ENCODE measurements around the gene RFTN1. TPM values are rescaled to one million over a fixed set of nuclear protein-coding genes. Genes with fewer than 3 reads are reported as not detected.
"Not testable (repeated sequence)": the region's sequence is repeated elsewhere in the genome, so short reads cannot be mapped to it uniquely, and the experiment has no call there.

The RFTN1 gene
- total RNA-seq, 1 donor from 2014 or later: 54.9 TPM

DNA sequence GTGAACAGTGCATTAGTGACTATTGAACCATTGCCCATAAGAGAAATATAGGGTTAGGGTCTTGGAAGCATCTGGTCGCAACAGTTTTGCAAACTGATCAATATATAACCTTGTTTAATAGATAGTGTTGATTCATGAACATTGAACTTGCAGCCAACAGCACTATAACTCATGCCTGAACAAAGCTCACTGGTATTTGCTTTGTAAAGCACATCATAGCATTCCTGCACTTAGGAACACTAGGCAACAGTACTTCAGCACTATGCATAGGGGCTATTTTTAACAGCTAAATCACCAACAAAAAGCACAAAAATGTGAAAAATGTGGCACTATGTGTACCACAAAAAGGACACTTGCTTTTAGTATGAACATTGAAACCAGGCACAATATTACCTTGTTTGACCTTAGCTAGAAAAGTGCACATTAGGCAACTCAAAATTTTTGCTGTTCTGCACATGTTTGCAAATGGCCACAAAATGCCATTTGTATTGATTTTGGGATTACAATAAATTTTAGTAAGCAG lies 180.5 kb downstream of the RFTN1 start:
- DNase-seq (ENCODE audit: low spot score): no peak

DNA sequence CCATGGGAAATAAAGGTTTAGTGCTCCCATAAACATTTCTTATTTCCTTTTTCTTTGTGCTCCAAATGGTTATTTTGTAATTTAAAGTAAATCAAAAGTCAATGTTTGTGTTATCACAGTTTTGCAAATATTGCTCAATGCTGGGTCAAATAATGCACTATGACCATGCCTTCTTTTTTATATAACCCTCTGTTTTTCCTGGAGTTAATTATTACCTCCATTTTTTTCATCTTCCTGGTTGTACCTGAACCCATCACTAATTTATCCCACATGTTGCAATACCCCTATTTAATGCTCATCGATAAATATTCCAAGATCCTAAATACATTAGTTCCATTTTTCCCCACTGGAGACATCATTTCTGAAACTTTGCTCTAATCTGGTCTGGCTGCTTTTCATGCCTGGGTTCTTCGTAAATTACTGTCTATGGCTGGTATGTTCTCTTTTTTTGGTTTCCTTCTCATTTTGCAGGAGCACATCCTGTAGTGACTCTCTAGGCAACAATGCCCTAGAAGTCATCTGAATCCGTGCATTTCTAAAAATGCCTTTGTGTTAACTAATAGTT lies 182.1 kb downstream of the RFTN1 start:
- no peak for DNase-seq (ENCODE audit: low spot score)

DNA sequence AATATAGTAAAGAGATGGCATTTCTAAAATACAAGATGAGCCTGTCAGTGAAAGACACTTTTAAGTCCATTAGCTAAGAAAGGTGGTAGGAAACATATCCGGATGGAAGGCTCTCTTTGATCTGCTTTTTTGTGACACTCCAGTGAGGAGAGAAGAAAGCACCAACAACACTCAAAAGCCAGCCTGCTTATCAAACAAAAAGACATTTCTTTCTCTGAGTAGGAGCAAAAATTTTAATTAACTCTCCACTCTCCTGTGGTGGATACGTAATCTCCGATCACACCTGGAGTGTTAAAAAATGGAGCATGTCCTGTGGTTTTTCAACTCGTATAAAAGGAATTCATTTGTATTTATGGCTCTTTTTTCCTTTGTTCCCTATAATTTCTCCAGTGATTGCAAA lies 183.1 kb downstream of the RFTN1 start:
- no peak for DNase-seq (ENCODE audit: low spot score)

DNA sequence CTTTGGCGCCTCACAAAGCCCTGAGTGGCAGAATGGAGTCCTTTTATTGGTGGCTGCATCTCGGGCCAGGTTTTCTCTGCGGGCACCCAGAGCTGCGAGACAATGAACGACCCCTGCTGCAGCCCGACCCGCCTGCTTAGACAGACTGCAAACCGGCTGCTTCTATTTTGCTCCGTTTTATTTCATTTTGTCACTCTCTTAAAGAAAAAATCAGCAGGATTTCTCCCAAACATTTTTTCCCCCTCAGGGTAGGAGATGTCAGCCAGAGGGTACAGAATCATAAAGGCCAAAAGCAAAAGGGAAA lies 183.7 kb downstream of the RFTN1 start:
- no peak for DNase-seq (ENCODE audit: low spot score)

DNA sequence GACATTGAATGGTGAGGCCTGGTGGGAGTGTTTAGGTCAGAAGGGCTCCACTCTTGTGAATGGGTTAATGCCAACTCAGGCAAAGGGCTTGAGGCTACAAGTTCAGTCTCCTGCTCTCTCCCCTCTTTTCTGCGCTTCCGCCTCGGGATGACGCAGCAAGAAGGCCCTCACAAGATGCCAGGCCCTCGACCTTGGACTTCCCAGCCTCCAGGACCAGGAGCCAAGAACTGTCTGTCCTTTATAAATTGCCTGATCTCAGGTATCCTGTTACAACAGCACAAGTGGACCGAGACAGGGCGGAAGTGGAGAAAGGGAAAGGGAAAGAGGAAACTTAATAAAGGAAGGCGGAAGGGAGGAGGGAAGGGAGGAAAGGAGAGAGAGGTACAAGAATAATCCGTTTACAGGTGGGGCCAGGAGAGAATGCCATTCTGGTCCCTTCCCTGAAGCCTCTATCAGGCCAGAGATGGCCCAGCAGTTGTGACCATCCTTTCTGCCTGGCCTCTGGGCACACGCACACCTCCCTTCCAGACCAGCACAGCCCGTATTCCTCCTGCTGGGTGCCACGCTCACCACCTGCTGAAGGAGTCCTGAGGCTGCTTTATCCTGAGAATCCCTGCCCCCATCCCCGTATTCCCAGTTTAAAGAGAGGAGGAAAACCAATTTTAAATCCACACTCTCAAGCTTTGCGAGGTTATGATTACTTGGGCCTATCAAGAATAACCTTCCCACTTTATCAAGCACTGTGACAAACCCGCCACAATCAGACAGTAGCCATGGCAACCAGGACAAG lies 184.3 kb downstream of the RFTN1 start:
- no peak for DNase-seq (ENCODE audit: low spot score)

DNA sequence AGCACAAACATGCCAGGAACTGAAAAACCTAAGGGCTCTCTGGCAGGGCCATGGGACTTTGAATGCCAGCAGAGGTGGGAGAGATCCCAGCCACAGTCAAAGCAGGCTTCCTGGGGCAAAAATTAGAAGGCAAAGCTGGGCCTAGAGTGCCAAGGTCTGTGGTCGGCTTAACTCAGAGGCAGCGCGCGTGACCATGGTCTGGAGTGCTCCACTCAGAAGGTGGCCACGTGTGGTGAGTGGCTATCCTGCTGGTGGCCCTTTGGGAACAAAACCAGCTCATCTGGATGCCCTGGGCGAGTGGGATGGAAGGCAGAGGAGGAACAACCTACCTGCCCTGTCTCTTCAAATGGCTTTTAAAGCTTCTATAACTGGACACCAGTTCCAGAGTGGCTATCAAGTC lies 185.4 kb downstream of the RFTN1 start:
- no peak for DNase-seq (ENCODE audit: low spot score)

DNA sequence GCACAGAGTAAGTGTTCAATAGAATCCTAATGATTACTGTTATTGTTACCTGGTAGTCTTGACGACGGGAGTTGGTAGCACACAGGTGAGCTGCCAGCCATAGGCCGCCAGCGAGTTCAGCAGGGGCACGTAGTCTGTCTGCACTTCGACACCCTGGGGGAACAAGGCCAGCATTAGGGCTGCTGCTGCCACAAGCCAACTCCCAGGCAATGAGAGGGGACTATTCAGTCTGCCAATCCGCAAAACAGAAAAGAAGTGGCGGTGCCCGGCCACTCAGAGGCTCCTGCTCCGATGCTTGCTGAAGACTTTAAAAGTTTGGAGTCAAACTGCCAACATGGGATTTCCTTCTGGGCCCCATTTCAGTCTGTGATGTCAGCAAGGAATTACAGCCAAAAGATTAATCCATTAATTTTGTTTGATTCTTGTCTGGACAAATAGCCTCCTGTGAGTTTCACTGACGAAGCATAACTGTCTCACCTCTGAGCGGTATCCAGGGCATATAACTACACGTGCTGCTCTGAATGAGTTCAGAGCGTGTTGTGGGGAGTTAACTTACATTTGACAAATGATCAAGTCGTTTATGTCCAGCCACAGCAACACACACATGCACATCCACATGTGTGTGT lies 186.7 kb downstream of the RFTN1 start:
- DNase-seq (ENCODE audit: low spot score): no peak

DNA sequence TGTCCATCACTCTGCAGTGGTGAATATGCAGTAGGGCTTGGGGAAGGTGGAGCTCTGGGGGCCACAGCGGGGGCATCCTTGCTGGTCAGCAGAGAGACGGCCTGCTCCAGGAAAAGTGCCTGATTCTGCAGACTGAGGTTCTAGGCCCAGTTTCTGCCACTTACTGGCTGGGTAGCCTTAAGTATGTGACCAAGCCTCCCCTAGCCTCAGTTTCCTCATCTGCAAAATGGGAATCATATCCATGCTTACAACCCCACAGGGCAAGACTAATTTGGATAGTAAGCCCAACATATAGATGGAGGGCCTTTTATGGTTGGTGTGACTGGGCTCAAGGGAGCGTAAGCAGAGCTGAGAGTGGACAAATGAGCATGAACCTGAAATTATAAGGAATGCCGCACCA lies 187.6 kb downstream of the RFTN1 start:
- no peak for DNase-seq (ENCODE audit: low spot score)

DNA sequence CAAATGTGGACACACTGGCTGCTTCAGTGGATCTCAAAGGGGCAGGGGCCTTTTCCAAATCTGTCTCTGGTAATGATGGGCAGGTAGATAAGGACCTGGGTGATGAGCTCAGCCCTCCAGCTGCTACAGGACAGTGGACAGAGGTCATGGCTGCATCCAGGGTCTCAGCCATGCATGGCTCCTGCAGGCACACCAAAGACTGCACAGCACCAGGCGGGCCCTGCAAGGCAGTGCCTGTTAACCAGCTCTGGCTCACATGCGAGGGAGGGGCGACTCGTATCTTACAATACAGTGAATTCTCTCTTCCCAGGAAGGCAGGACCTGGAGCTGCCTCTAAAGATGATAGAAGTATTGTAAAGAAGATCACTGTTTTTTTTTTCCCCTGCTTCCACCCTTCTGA lies 189.8 kb downstream of the RFTN1 start:
- DNase-seq (ENCODE audit: low spot score): no peak

DNA sequence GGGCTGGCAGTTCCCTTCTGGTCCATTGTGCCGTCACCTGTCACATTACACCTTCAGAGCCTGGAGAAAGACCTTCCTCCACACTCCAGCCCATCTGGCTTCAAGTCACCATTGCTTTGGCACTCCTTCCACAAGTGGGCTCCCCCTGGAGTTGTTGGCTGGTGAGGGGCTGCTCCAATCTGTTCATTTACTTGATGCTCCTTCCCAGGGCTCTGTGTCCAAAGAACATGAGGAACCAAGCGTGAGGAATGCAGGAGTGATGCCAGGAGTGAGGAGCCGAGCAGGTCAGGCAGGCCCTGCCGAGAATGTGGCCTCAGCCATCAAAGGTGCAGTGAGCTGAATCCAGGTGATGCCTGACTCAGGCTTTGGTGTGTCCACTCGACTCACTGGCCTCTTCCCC lies 191.3 kb downstream of the RFTN1 start:
- DNase-seq (ENCODE audit: low spot score): no peak

DNA sequence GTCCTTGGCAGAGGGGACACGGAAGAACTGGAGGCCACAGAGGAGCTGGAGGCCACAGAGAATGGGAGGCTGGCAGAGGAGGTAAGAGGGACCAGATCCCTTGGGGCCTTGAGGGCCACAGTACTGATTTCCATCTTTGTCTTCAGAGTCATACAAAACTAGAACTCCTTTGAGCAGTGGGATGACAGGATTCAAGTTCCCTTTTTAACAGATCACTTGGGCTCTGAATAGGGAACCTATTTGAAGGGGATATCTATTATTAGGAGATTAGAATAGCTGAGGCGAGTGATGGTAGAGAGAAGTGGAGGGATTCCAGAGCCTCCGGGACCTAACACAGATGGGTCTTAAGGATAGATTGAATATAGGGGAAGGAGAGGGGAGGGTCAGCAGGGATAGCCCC lies 192.8 kb downstream of the RFTN1 start:
- no peak for DNase-seq (ENCODE audit: low spot score)

DNA sequence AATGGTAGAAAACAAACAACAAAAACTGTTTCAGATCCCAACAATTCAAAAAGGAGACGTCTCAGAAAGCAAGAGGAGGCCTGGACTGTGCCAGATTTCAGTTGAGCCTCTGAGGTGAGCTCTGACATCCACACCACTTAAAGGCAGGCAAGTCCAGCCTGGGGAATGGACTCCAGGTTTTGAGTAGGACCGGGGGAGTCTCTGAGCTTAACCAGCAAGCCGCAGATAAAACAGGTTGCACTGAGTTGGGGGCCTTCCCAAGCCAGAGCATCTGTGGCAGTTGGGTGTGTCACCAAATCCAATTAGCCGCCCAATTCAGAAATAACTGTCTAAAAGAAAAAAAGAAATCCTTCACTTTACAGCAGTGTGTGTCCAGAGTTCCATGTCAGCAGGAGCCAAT lies 193.8 kb downstream of the RFTN1 start:
- DNase-seq (ENCODE audit: low spot score): no peak

DNA sequence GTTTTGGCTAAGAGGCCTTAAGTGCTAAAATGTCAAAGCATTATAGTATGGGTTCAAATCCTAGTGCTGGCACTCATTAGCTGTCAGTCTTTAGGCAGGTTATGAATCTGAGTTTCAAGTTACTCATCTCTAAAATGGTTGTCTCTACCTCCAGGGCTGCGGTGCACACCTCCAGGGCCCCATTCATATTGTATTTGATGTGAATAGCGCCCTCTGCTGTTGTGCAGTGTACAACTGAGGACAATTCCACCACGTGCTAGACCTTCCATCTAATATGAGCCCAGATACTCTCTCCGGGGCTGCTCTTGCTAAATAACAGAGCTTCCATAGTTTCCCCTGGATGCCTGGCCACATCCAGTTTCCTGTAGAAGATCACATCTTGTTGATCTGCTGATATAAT lies 194.2 kb downstream of the RFTN1 start:
- no peak for DNase-seq (ENCODE audit: low spot score)

DNA sequence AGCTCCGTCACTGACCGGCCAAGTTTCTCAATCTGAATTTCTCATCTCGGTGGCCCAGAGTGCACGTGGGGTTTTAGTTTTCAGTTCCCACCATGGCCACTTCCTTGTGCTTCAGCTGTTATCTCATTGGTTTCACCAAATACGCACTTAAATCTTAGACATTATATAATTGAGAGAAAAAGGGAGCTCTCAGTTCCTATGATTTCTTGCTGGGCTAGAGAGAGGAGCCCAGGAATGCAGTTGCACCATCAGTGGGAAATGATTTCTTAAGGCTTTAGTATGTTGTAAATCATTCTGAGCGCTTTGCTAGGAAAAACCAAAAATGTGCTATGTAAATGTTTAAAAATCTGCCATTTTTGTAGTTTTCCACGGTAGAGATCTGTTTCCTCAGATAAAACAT lies 195.3 kb downstream of the RFTN1 start:
- no peak for DNase-seq (ENCODE audit: low spot score)

DNA sequence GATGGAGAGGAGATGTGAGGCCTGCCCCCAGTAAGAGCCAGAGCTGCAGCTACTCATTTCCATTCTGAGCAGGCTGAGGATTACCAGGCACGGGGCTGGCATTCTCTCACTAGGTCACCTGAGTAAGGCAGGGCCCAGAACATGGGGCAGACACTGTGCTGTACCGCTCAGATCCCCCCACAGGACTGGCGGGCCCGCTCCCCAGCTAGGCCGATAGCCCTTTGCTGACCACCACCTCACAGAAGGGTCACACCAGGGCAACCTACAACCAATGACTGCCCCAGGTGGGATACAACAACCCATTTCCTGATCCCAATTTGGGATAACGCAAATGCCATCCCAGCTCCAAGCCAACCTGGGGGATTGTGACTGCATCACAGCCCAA lies 195.9 kb downstream of the RFTN1 start:
- DNase-seq (ENCODE audit: low spot score): no peak

DNA sequence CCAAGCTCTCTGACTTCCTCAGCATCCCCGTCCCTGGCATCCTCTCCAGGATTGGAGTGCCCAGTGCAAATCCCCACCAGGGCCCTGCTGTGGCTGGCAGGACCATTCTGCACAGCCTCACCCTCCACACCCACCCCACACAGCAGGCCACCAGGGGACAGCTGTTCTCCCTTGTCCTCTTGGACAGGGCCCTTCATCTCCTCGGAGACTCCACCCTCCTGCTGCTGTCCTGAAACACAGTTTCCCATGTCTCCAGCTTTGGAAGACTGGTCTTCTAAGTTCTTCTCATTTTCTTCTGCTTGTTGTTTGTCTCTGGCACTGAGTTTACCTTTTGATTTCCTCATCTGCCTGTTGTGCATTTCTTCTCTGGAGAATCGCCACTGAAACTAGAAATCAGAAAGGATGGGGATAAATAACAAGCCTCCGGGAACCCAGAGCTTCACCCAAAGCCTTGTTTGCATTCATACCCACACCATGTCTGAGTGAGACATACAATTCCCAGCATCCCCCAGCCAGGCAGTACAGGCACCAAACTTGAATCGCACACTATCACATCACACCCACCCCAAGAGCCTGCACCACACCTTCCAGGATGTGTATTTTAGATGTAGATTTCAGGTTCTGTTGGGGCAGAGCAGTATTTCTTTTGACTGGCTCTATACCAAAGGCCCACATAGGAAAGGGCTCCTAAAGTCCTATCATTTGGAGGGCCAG lies 196.5 kb downstream of the RFTN1 start:
- no peak for DNase-seq (ENCODE audit: low spot score)

DNA sequence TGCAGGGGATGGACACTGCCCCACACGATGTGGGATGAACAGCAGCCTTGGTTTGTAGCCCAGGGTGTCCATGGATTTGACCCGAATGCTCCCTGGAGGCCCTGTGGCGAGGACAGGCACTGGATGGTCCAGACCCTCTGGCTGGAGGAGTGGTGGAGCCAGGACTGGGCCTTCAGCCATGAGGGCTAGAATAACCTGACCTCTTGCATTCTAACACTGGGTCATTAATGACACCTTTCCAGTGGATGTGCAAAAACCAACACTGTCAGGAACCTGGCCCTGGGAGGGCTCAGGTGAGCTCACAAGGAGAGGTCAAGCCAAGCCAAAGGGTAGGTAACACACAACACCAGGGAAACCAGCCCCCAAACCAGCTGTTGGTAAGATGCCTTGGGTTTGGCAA lies 197.1 kb downstream of the RFTN1 start:
- DNase-seq (ENCODE audit: low spot score): no peak

DNA sequence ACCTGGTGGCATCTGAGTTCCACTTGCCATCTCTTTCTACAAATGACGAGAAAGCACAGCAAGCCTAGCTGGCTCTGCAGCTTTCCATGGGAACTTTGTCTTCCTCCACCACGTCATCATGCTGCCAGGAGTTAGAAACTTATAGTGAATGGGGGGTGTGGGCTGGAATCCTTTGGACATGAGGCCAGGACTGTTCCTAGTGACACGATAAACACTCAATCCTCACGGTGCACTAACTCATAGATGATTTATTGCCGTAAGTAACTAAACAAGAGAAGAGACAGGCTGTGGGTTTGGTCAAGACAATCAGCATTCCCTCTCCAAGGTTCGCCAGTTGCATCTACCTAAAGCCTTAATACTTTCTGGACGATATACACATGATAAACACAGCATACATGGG lies 197.9 kb downstream of the RFTN1 start:
- no peak for DNase-seq (ENCODE audit: low spot score)

DNA sequence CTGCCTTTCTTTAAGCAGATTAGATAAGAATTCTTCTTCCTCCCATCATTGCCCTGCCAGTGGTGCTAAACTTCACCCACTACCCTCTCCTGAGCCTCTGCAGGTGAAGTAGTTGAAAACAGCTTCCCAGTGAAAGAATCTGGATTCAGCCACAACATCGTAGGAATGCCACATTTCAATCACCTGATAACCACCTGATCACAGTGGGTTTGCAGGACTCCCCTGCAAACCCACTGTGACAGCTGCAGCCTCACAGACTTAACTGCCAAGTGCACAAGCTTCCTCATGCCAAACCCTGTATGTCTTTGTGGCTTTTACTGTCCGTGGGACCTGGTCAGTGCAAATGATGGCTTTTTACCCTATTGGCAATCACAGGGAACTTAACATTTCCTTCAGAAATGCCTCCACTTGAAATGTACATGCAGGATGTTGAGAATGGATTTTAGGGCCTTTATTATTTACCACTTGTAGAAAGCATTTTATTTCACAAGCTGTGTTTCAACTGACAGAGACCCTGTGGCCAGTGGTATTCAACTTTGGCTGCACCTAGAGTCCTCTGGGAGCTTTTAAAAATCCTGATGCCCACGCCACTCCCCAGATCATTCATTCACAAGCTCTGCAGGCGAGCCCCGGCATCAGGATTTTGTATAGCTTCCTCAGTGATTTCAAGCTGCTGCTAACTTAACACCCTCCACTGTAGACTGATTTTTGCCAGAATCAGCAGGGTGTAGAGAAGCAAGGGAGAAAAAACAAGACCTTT lies 199.4 kb downstream of the RFTN1 start:
- no peak for DNase-seq (ENCODE audit: low spot score)

DNA sequence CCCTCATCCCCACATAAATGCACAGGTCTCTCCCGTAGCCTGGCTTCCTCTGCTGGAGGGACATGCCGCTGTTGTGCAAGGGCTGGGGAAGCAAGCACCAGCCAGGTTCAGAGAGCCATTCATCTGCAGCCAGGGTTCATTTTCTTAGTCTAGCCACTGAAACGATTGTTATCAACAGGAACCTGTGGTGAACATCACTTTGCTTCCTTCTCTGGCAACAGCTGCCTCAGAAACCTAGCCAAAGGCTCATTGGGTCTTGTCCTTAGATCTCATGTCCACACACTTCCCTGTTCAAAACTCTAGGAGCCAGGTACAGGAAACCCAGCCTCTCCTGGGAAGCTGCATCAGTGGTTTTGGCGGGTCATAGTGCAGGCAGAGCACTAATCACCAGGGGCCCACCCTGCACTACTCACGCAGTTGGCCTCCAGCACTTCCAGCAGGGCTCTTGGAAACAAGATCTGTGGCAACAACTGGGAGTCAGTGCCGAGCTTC lies 201.5 kb downstream of the RFTN1 start:
- DNase-seq (ENCODE audit: low spot score): no peak

DNA sequence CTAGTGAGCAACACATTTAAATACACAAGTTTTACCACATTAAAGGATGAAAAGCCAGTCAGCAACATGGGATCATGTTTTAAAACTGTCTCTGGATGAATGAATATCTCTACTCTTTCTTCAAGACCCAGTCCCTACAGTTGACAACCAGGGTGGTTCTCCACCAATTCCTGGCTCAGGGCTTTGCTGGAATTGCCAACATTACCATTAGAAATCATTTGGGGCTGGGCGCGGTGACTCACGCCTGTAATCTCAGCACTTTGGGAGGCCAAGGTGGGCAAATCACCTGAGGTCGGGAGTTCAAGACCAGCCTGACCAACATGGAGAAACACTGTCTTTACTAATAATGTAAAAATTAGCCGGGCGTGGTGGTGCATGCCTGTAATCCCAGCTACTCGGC lies 203.0 kb downstream of the RFTN1 start:
- DNase-seq (ENCODE audit: low spot score): not testable (repeated sequence)

All from mesenteric fat pad (tissue), 1 donor.